Hepatocyte (in vitro differentiated cells): ENCODE measurements around the gene PTPN14.

ENCODE experiments used
- EZH2 ChIP-seq: fragments of 200-600 bp; sonication (generic); IDR thresholded peaks from 2 replicates; pipeline ENCODE4 v1.6.1; 2016; ENCODE audit warnings: antibody characterized with exemption, mild to moderate bottlenecking, borderline replicate concordance
- EZH2phosphoT487 ChIP-seq: fragments of 200-600 bp; sonication (generic); IDR thresholded peaks from one replicate; pipeline ENCODE4 v1.6.1; 2018; ENCODE audit warnings: antibody characterized with exemption, mild to moderate bottlenecking, low read depth, moderate library complexity; ENCODE audit not compliant: unreplicated experiment, severe bottlenecking
- TF ChIP-seq, protein P1 (sequence below): fragments of 200-600 bp; sonication (generic); IDR thresholded peaks from 2 replicates; pipeline ENCODE4 v1.5.1; 2016; ENCODE audit warnings: antibody characterized with exemption, mild to moderate bottlenecking; ENCODE audit not compliant: poor library complexity

- TF ChIP-seq, protein P1, sequence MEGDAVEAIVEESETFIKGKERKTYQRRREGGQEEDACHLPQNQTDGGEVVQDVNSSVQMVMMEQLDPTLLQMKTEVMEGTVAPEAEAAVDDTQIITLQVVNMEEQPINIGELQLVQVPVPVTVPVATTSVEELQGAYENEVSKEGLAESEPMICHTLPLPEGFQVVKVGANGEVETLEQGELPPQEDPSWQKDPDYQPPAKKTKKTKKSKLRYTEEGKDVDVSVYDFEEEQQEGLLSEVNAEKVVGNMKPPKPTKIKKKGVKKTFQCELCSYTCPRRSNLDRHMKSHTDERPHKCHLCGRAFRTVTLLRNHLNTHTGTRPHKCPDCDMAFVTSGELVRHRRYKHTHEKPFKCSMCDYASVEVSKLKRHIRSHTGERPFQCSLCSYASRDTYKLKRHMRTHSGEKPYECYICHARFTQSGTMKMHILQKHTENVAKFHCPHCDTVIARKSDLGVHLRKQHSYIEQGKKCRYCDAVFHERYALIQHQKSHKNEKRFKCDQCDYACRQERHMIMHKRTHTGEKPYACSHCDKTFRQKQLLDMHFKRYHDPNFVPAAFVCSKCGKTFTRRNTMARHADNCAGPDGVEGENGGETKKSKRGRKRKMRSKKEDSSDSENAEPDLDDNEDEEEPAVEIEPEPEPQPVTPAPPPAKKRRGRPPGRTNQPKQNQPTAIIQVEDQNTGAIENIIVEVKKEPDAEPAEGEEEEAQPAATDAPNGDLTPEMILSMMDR, result no peak
- TF ChIP-seq EZH2 (no peak), EZH2phosphoT487 (no peak)
Observed at GRCh38 chr1:214300149-214300780, 251.1 kb downstream of the PTPN14 start.
